Urothelium cell line (cell line): ENCODE results near the gene EIPR1.

Experiments
- DNase-seq: peaks from one replicate; pipeline ENCODE4 v3.0.0; 2011; ENCODE audit warnings: low spot score, mixed read lengths
- FAIRE-seq: peaks from 2 replicates; lab custom pipeline; 2011; peaks lifted over from hg19 to GRCh38; lab: Jason Lieb, UNC

Gene EIPR1

GRCh38 chr2:3168230-3168891 is 209.3 kb downstream of the EIPR1 start:
- FAIRE-seq, result no peak
- DNase-seq, result no peak

- no peak for DNase-seq
- no peak for FAIRE-seq
These were observed 214.2 kb downstream of the EIPR1 start for GRCh38 chr2:3163401-3163800.

GRCh38 chr2:3162442-3163077 is 215.1 kb downstream of the EIPR1 start:
- FAIRE-seq (no peak), DNase-seq (no peak)

GRCh38 chr2:3160751-3161330 is 216.8 kb downstream of the EIPR1 start:
- FAIRE-seq (no peak), DNase-seq (no peak)

GRCh38 chr2:3159782-3160545 is 217.7 kb downstream of the EIPR1 start:
- DNase-seq (no peak), FAIRE-seq (no peak)

- FAIRE-seq (no peak), DNase-seq (no peak)
These were observed 222.9 kb downstream of the EIPR1 start for GRCh38 chr2:3154700-3155099.

- DNase-seq (no peak), FAIRE-seq (no peak)
These were observed 223.5 kb downstream of the EIPR1 start for GRCh38 chr2:3154146-3154545.

- DNase-seq (no peak), FAIRE-seq (no peak)
These were observed 226.3 kb downstream of the EIPR1 start for GRCh38 chr2:3151153-3151918.

- DNase-seq (no peak), FAIRE-seq (no peak)
These were observed 228.0 kb downstream of the EIPR1 start for GRCh38 chr2:3149441-3150217.

GRCh38 chr2:3148716-3149115 is 228.9 kb downstream of the EIPR1 start:
- DNase-seq (no peak), FAIRE-seq (no peak)

GRCh38 chr2:3147651-3148530 is 229.7 kb downstream of the EIPR1 start:
- DNase-seq, result no peak

GRCh38 chr2:3146772-3147650 is 230.6 kb downstream of the EIPR1 start:
- FAIRE-seq, result no peak
- no peak for DNase-seq

More at GRCh38 chr2:3147651-3148530, 229.7 kb downstream of the EIPR1 start:
- no peak for FAIRE-seq

- DNase-seq (no peak), FAIRE-seq (no peak)
These were observed 231.4 kb downstream of the EIPR1 start for GRCh38 chr2:3146175-3146574.

GRCh38 chr2:3145471-3146021 is 232.1 kb downstream of the EIPR1 start:
- FAIRE-seq (no peak), DNase-seq (no peak)

- DNase-seq (no peak), FAIRE-seq (no peak)
These were observed 232.8 kb downstream of the EIPR1 start for GRCh38 chr2:3144856-3145255.

GRCh38 chr2:3143602-3144001 is 234.0 kb downstream of the EIPR1 start:
- DNase-seq (no peak), FAIRE-seq (peak; percentile 53)

GRCh38 chr2:3142961-3143571 is 234.6 kb downstream of the EIPR1 start:
- FAIRE-seq (no peak), DNase-seq (no peak)
